Choroid plexus epithelial cell (primary cell): ENCODE results near the gene GNMT.

Experiments used
- DNase-seq: peaks from one replicate; pipeline ENCODE4 v3.0.0-alpha.2; 2010; ENCODE audit warnings: low read depth
- H3K4me3 ChIP-seq: 2 replicates; pipeline ENCODE4 v1.5.1; 2011; ENCODE audit warnings: low read depth, mild to moderate bottlenecking, control low read depth, low read length, moderate library complexity
- TF ChIP-seq, protein P1 (sequence below): conservative IDR thresholded peaks from 2 replicates; pipeline ENCODE4 v1.5.1; 2011; ENCODE audit warnings: low read depth, mild to moderate bottlenecking, control low read depth, inconsistent platforms, low read length, moderate library complexity

GNMT gene

DNA sequence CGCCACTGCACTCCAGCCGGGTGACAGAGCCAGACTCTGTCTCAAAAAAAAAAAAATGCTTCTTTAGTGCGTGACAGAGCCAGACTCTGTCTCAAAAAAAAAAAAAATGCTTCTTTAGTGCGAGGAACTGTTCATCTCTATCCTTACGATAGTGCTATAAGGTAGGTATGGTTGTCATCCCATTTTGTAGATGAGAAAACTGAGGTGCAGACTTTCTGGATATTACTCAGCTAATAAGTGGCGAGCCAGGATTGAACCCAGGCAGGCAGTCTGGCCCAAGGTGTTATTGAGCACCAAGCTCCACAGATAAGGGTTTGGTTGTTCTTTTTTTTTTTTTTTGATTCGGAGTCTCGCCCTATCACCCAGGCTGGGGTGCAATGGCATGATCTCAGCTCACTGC is 41.3 kb downstream of the GNMT start:
- TF ChIP-seq, protein P1, sequence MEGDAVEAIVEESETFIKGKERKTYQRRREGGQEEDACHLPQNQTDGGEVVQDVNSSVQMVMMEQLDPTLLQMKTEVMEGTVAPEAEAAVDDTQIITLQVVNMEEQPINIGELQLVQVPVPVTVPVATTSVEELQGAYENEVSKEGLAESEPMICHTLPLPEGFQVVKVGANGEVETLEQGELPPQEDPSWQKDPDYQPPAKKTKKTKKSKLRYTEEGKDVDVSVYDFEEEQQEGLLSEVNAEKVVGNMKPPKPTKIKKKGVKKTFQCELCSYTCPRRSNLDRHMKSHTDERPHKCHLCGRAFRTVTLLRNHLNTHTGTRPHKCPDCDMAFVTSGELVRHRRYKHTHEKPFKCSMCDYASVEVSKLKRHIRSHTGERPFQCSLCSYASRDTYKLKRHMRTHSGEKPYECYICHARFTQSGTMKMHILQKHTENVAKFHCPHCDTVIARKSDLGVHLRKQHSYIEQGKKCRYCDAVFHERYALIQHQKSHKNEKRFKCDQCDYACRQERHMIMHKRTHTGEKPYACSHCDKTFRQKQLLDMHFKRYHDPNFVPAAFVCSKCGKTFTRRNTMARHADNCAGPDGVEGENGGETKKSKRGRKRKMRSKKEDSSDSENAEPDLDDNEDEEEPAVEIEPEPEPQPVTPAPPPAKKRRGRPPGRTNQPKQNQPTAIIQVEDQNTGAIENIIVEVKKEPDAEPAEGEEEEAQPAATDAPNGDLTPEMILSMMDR = no peak
- no peak overlapping the region for H3K4me3 ChIP-seq
- DNase-seq = no peak

DNA sequence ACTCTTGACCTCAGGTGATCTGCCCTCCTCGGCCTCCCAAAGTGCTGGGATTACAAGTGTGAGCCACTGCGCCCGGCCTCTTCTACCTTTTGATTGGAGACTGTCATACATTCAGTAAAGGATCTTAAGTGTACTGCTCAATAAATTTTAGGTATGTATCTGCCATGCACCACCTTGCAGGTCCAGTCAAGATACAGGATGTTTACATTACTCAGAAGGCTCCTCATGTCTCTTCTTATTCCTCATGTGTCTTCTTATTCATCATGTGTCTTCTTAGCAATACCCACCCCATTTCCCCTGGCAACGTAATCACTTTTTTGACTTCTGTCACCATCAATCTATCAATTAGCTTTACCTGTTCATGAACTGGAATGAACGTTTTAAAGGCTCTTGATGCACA is 45.3 kb downstream of the GNMT start:
- TF ChIP-seq, protein P1 = no peak
- no peak for DNase-seq
- no peak overlapping the region for H3K4me3 ChIP-seq

DNA sequence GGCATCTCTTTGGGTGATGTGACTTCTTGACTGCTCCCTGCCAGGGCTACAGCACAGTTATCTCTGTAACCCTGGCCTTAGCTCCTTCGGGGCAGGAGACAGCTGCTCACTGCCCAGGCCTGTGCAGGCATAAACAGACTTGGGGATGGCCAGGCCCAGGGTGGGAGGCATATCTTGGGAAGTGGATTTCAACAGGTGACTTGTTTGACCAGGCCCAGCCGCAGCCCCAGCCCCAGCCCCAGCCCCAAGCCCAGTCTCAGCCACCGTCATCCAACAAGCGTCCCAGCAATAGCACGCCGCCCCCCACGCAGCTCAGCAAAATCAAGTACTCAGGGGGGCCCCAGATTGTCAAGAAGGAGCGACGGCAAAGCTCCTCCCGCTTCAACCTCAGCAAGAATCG is 45.7 kb downstream of the GNMT start:
- DNase-seq = no peak
- no peak overlapping the region for H3K4me3 ChIP-seq
- TF ChIP-seq, protein P1 = no peak

DNA sequence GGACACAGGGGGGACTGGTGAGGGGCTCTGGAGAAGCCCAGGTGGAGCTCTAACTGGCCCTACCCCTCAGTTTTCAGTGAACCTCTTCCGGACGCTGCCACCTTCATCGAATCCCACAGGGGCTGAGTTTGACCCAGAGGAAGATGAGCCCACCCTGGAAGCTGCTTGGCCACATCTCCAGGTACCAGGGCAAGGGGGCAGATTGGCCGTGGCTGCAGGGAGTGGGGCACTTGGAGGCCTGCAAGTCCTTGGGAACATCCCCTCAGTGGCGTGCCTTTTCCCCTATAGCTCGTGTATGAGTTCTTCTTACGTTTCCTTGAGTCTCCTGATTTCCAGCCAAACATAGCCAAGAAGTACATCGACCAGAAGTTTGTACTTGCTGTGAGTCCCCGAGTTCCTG is 46.6 kb downstream of the GNMT start:
- DNase-seq = no peak
- H3K4me3 ChIP-seq = no peak overlapping the region
- TF ChIP-seq, protein P1 = no peak

DNA sequence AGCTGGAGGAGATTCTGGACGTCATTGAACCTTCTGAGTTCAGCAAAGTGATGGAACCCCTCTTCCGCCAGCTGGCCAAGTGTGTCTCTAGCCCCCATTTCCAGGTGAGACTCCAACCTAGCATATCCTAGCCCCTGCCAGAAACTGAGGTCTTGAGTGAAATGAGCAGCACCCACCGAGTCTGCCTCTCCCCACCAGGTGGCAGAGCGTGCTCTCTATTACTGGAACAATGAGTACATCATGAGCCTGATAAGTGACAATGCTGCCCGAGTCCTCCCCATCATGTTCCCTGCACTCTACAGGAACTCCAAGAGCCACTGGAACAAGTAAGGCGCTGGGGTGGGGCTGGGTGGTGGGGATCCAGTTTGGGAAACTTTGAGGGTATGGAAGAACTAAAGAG is 48.6 kb downstream of the GNMT start:
- TF ChIP-seq, protein P1 = peak; percentile 70
- DNase-seq = peak; percentile 61
- no peak overlapping the region for H3K4me3 ChIP-seq

DNA sequence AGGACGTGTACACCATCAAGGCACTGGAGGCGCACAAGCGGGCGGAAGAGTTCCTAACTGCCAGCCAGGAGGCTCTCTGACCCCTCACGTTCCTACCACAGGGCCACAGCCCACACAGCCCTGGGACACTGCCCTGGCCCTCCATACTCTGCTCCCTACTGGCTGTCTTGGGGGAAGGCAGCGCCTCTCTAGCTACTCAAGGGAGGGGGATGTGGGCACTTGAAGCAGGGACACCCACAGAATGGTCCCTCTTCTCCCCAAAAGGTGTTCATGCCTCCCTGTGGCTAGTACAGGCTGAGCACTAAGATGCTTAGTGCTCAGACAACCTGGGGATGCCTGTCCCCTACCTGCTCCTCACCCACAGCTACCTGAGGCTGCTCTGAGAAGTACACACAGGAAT is 50.7 kb downstream of the GNMT start:
- TF ChIP-seq, protein P1 = peak; percentile 21
- no peak overlapping the region for H3K4me3 ChIP-seq
- no peak for DNase-seq

DNA sequence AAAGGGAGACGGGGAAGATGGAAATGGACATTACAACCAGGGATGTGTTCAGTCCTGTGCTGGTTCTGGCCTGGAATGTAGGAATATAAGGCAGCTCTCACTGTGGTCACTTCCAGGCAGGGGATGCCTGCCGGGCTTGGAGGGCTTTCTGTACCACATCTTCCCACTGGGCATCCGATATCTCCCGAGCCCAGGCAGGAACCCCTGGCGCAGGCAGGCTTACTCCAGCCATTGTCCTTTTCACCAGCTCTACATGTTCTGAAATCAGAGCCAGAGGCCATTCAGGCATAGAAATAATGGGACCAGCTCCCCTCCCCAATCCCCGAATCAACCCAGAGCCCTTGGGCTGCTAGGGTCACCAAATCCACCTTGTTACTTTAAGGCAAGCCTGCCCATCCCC is 51.8 kb downstream of the GNMT start:
- TF ChIP-seq, protein P1 = no peak
- no peak overlapping the region for H3K4me3 ChIP-seq
- no peak for DNase-seq
